Measurements from ENCODE around the gene COLGALT1.
A peak's percentile ranks its signal among the peaks of the same experiment; 100 is the strongest.

COLGALT1 gene

DNA sequence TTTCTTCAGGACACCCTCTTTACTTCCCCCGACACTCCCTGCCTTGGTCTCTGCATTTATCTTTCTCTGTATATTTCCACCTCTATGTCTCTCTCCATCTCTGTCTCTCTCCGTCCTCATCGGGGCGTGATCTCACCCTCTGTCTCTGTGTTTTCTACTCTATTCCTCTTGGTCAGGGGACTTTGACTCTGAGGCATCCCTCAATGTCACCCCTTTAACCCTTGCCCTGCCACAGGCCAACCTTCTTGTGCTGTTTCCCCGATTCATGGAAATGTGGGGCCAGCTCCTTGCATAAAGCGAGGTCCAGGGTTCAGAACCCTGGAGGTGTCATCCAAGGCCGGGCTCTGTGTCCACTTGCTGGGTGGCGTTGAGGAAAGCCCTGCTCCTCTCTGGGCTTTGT is 46.8 kb downstream of the COLGALT1 start:
- no peak for DNase-seq

DNA sequence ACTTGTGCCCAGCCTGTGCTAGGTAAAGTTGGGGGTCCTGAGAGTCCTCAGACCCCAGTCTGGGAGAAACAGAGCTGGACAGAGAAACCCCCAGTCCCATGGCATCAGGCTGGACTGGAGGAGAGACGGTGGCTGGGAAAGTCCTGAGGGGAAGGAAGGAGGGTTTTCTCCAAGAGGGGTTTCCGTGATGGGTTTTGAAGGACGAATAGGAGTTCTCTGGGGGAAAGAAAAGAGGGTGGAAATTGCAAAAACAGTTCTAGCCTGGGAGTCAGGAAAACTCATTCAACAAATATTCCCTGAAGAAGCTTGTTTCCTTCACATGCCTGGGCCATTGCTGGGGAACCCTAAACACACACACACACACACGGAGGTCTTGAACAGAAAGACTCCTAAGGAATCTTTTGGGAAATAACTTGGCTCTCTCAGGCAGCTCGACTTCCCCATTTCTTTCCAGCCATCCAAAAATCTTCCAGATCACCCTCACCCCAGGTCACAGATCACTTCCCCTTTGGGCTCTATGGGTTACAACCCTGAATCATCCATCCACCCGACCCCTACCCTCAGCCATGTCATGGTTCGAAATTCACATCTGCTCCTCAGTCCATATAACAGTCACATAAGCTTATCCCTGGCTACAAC is 47.5 kb downstream of the COLGALT1 start:
- no peak for DNase-seq

DNA sequence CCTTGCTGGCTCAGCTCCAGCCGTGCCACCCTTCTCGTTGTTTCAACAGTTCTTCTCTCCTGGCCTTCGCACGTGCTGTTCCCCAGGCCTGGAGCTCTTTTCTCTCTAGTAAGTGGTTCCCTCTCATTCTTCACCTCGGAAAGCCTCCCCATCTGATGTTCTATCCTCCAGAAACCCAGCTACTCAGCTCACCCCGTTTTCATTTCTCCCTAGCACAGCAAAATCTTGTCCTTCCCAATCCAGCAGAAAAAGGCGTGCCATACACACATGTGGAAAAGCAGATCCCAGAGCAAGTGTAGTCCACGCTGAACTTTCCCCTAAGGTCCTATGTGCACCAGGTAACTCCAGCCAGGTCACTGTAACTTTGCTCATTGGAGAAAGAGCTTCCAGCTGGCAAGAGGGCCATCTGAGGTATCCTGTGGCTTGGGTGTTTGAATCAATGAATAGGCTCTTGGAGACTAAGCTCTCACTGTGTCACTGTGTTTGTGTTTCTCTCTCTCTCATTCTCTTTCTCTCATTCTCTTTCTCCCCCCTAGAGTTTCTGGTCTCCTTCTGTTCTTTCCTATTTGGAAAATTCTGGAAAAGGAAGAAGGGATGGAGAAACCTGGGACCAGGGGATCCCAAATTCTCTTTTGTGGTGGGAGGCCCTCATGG is 49.0 kb downstream of the COLGALT1 start:
- no peak for DNase-seq

DNA sequence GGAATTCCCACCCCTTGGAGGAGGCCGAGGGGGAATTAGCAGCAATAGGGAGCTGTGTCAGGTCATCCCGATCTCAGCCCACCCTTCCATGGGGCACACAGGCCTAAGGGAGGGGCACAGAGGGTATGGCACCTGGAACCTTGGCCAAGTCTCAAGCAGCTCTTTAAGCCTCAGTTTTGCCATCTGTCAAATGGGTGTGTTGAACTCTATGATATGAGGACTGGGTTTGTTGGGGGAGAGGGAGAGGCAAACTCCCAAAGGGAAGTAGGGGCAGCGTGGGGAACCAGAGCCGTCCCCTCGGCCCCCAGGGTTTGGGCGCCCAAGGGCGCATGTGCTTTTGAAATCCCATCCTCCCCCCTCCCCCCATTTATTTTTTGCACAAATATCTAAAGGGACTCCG is 49.7 kb downstream of the COLGALT1 start:
- DNase-seq, result no peak

DNA sequence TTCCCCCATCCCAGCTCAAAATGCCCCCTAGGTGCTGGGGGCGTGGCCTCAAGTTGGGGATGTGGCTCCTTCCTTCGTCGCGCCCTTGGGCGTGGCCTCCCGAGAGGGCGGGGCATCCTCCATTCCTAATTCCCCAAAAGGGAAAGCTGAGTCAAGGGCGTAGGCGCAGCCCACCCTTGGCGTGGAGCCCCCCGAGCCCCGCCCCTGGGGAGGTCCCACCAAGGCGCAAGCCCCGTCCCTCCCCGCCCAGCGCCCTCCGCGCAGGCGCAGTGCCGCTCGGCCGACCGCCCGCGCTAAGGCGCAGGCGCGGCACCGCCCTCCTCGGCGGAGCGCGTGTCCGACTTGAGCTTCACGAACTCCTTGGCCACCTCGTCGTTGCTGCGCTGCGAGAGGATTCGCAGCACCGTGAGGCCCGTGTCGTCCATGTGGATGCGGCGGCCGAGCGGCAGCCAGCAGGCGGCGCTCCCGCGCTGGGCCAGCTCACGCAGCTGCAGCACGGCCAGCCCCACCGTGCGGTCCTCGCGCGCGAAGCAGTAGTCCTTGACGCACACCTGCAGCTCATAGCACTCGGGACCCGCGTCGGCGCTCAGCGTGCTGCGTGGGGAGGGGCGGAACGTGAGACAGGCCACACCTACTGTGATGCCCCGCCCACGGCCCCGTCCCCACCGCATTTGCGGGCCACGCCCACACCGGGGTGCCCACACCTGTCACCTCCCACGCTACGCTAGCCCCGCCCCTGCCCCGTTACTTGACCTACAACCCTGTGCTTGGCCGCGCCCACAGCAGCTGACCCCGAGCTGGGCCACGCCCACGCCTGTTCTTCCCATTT is 50.5 kb downstream of the COLGALT1 start:
- DNase-seq, result peak; percentile 82

DNA sequence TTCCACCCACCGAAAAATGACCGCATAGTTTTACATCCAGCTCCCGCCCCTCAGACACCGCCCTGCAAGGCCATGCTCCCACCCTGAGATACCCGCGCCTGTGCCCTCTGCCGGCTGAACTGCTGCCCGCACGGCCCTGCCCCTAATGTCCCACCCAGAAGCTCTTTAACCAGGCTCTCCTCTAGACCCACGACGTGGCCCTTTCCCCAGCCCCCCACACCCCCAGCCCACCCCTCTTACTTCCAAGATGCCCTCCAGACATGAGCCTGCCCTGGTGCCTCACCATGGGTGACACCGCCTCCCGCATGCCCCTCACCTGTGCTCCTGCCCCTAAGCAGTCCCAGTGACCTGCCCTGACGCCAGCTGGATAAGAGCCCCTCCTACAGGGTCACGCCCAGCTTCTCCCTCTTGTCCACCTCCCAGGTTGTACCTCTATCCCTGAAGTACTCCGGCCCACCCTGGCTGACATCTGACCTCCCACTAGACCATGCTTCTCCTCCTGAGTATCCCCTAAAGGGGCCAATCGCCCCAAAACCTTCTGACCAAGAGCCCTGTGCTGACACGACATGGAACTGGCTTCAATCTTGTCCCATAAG is 51.2 kb downstream of the COLGALT1 start:
- DNase-seq, result no peak

DNA sequence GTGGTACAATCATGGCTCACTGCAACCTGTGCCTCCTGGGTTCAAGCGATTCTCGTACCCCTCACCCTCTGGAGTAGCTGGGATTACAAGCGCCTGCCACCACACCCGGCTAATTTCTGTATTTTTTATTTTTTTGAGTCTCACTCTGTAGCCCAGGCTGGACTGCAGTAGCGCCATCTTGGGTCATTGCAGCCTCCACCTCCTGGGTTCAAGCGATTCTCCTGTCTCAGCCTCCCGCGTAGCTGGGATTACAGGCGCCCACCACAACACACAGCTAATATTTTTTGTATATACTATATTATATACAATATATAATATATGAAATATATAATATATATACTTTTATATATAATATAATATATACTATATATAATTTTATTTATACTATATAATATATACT is 52.5 kb downstream of the COLGALT1 start:
- DNase-seq, result no peak

DNA sequence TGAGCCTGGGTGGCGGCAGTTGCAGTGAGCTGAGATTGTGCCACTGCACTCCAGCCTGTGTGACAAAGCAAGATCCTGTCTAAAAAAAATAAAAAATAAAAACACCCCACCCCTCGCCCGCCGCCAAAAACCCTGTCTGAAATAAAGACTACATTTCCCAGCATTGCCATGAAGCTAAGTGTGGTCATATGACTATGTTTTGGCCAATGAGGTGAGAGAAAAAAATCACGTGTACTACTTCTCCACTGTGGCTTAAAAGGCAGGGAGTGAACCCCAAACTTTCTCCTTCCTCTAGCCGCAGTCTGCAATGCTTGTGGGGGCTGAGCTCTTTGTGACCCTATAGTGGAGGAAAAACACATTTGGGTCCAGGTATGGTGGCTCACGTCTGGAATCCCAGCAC is 54.9 kb downstream of the COLGALT1 start:
- DNase-seq, result no peak

DNA sequence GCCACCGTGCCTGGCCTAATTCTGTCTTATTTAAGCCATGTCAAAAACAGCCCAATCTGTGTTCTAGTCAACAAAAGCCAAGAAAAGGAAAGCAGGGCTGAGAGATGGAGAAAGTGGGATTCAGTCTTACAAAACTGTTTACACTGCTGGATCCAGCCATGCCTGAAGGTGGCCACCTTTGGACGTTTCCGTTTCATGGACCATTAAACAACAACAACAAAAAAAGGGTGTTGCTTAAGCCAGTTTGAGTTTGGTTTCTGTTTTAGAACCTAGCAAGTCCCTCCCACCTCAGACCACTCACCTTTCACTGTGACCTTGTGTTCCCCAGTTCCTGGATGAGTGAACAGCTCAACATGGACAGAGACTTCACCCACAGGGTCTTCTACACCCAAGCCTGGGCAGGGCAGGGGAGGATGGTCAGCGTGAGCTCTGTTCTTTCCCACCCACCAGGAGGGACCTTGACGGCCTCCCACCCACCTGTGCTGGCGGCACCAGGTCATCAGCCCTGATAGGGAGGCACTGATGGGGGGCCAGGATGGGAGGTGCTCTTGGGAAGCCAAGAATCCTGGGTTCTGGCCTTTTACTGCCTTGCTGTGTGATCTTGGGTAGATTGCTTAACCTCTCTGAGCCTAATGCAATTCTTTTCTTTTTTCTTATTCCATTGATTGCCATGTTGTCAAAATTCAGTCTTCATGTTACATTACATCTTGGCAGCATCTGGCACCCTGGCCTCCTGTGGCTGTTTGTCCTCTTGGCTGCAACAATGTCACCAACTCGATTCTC is 56.2 kb downstream of the COLGALT1 start:
- DNase-seq, result no peak

DNA sequence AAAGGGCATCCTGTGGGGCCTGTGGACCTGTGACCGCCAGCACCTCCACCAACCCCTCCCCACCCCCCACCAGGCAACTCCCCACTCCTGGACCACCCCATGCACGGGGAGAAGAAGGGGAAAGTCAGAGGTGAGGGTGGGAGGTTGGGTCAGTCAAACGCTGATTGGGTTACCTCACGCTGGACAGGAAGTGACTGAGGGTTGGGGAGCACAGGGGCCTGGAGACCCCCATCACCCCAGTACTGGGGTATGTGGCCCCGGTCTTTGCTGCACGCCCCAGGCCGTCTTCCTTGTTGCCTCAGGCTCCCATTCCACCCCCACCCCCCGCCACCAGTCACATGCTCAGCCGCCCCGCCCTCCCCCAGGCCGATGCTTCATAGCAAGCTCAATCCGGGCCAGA is 59.0 kb downstream of the COLGALT1 start:
- DNase-seq, result no peak

DNA sequence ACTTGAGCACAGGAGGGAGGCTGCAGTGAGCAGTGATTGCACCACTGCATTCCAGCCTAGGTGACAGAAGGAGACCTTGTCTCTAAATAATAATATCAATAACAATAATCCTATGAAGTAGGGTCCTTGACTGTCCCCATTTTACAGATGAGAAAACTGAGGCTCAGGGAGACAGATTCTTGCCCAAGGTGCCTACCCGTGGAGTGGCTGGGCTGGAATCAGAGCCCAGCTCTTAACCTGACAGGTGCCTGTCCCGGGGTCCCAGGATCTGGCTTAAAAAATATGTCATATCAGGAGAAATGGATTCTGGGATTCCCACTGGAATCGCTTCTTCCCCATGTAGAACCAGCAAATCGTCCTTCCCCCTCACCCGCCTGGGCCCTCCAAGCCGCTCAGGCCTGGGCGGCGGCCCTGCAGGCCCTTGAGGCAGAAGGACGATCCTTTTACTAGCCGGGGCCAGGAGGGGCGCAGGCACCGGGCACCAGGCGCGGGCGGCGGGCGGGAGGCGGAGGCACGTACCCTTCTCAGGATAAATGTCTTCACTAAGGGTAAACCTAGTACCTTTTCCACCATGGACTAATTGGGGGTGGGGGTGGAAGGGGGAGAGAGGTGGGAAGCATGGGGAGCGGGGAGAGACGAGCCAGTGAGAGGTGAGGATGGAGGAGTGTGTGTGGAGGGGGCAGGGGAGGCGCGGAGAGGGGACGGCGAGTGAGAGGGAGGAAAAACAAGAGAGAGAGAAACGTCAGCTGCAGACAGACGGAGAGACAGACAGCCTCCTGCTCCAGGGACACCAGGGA is 60.6 kb downstream of the COLGALT1 start:
- no peak for DNase-seq

DNA sequence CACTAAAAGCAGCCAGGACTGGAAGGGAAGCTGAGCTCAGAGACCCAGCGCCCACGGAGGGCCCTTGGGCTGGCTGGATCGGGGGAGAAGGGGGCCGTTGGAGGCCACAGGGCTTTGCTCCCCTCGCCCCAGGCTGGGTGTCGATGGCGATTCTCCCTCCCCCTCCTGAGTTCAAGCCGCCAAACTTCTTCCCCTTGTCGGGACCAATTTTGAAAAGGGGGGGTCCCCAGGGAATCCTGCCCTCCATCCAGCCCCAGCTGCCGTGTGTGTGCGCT is 61.2 kb downstream of the COLGALT1 start:
- no peak for DNase-seq

DNA sequence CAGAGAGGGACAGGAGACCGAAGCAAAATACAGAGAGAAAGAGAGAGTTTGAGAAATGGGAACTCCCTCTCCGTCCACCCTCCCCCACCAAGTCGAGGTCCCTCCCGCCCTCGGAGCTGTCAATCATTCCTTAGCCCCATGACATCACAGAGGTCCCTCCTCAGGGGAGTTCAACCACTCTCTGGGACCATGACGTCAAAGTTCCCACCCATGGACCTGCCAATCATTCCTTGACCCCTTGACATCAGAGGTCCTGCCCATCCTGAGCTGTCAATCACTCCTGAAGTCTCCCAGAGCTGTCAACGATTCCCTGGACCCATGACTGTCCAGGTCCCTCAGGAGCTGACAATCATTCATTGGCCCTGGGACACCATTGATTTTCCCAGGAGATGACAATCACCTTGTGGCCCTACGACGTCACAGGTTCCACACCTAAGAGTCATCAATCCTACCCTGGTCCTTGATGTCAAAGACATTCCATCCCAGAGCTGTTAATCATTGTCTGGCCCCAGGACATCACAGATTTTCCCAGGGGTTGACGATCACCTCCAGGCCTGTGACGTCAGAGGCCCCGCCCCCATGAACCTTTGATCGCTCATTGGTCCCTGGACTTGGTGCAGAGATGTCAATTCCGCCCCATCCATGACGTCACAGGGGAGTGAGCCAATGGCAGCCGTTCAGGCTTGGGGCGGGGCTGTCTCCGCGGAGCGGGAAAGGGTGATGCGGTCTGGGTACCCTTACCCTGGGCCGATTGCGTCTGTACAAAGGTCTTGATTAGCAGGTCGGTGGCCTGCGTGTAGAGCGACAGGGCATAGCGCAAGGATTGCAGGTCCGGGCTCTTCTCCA is 61.7 kb downstream of the COLGALT1 start:
- no peak for DNase-seq

DNA sequence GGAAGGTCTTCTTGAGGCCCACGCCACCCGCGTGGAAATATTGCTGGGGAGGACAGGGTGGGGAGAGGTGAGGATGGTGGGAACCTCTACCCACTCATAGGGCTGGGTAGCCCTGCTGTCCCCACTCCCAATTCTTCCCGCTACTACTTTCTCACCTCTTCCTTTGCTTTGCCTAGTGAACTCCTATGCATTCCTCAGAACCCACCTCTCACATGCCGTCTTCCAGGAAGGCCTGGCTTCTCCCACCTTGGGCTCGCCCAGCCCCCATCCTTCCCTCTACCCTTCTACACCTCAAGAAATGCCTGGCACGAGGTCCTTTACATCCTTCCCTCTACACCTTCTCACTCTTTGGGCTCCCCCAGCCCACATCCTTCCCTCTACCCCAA is 62.4 kb downstream of the COLGALT1 start:
- no peak for DNase-seq

DNA sequence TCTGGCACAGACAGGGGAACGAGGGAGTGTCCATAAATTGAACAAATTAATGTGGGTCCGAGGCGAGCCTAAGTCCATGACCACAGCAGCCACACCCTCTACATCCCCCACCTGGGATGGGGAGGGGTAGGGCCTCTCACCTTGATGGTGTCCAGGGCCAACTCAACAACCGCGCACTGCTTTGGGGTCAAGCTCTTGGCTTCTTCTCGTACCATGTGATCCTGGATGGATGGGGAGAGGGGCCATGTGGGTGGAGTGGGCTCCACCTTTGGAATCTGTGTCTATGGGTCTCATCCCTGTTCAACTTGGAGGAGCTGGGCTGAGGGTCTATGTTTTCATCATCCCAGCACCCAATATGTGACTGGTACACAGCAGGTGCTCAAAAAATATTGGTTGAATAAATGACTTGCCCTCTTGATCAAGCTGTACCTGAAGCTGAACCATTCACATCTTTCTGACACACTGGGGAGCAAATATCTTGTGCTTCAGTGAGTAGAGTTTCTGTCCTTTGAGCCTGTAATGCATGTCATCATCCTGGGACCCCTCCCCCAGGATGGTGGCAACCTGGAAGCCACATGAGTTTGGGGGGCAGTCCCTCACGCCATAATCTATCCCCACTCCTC is 62.9 kb downstream of the COLGALT1 start:
- no peak for DNase-seq

DNA sequence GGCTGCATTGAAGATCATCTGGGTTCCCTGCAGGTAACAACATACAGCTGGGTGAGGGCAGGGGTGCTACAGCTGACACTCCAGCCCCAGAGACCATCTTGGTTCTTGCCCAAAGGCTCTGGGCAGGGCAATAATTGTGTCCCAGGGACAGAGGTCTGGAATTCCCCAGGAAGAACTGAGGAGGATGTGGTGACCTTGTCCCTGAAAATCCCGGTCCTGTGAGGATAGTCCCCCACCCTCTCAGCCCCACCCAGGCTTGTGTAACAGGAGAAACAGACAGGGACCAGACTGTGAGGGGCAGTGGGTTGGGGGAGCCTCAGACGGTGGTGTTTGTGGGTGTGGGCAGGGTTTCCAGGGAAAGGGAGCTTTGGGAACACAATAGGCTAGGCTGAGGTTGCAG is 63.5 kb downstream of the COLGALT1 start:
- no peak for DNase-seq

DNA sequence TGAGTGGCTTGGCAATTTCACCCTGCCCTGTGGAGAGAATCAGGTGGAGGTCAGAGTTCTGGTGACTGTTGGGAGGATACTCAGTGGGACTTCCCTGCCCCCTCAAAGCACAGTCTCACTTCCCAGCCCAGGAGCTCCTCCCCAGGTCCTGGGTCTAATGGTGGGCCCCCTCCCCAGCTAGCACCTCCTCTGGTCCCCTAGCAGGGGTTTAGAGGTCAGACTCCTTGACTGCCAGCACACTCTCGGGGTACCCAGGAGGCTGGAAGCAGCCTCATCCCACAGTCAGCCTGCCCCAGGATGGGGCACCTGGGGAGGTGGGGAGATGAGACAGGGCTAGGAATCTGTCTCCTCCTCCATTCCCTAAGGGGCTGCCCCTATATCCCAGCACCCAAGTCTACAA is 65.2 kb downstream of the COLGALT1 start:
- no peak for DNase-seq

DNA sequence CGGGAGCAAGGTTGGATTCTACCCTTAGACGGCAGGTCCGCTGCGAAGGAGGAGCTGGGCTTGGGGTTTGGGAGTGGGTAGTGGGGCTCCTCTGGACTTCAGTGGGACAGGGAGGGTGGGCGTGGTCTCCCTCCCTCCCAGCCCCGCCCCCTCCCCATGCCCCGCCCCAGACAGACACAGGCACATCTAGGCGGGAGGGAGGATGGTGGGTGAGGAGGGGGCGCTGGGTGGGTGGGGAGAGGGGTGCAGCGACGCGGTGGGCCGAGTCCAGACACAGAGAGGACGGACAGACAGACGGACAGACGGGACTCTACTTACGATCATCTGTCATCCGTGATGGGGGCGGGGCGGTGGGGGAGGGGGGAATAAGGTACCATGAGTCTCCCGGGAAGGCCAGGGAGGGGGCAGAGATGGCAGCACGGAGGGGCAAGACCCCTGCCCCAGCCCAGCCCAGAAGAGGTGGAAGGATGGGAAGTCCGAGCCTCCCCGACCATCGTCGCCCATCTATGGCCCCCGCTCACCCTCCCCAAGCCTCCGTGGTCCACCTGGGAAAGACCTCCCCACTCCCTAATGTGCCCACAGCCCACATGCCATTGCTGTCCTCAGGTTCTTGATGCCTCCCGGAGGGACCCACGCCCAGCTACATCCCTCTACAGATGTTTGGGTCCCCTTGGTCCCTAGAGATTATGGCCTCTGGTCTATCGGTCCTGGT is 67.9 kb downstream of the COLGALT1 start:
- no peak for DNase-seq

DNA sequence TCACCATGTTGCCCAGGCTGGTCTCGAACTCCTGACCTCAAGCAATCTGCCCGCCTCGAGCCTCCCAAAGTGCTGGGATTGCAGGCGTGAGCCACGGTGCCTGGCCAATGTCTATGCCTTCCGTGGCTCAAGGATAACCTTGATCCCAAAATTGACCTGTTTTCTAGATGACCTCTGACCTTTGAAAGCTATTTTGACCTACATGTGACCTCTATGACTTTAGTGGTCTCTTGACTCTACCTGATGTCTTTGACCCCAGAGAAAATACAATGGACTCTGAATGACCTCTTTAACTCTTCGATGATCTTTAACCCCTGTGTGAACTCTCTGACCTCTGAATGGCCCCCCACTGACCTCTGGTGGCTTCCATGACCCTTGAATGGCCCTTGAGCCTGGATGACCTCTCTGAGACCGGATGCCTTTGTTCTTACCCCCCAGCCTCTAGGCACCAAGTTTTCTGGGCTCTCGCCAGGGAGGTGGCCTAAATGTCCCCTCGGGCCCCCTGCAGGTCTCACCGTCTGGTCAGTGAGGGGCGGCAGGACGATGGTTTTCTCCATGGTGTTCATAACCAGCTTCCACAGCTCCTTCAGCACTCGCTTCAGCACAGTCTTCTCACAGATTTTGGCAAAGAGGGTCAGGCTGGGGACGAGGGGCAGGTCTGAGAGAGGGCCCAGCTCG is 69.0 kb downstream of the COLGALT1 start:
- no peak for DNase-seq

DNA sequence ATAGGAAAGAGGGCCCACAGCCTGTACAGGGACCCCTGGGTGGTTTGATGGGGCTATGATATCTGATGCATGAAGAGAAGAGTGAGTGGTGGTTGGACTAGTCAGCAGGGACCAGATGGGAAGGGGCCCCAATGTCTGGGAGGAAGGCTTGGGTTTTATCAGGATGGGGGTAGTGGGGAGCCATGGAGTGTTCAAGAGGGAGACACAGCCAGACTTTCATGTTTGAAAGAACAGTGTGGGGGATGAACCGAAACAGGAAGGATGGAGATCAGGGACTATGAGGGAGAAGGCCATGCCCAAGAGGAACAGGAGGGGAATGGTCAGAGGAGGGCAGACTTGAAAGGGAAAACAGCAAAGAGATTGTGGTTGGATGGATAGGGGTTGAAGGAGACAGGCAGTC is 69.6 kb downstream of the COLGALT1 start:
- no peak for DNase-seq

All from GF-D8 (cell line).